A549 (cell line): ENCODE data around the gene SLC25A25.
"Not testable (repeated sequence)": the region's sequence is repeated elsewhere in the genome, so short reads cannot be mapped to it uniquely, and the experiment has no call there.

ENCODE experiments used
- MYC ChIP-seq: IDR thresholded peaks from 2 replicates; pipeline ENCODE4 v1.6.1; 2012; ENCODE audit warnings: mild to moderate bottlenecking, inconsistent platforms, low read length, improper control_type of control experiment, borderline replicate concordance
- NFE2L2 ChIP-seq: fragments of 150-350 bp; conservative IDR thresholded peaks from 2 replicates; pipeline ENCODE4 v1.6.1; 2014; ENCODE audit warnings: low read length
- TF ChIP-seq, protein P1 (sequence below): fragments of >200 bp; sonication (Bioruptor Twin); formaldehyde crosslinking; IDR thresholded peaks from 3 replicates; pipeline ENCODE4 v1.5.1; 2016

DNA sequence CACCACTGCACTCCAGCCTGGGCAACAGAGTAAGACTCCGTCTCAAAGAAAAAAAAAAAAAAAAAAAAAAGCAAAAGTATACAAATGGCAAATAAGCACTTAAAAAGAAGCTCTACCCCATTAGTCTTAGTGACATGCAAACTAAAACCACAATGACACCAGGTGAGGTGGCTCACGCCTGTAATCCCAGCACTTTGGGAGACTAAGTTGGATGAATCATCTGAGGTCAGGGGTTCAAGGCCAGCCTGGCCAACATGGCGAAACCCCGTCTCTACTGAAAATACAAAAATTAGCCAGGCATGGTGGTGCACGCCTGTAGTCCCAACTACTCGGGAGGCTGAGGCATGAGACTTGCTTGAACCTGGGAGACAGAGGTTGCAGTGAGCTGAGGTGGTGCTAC is 22.6 kb upstream of the SLC25A25 start:
- TF ChIP-seq, protein P1, sequence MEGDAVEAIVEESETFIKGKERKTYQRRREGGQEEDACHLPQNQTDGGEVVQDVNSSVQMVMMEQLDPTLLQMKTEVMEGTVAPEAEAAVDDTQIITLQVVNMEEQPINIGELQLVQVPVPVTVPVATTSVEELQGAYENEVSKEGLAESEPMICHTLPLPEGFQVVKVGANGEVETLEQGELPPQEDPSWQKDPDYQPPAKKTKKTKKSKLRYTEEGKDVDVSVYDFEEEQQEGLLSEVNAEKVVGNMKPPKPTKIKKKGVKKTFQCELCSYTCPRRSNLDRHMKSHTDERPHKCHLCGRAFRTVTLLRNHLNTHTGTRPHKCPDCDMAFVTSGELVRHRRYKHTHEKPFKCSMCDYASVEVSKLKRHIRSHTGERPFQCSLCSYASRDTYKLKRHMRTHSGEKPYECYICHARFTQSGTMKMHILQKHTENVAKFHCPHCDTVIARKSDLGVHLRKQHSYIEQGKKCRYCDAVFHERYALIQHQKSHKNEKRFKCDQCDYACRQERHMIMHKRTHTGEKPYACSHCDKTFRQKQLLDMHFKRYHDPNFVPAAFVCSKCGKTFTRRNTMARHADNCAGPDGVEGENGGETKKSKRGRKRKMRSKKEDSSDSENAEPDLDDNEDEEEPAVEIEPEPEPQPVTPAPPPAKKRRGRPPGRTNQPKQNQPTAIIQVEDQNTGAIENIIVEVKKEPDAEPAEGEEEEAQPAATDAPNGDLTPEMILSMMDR: not testable (repeated sequence)
- TF ChIP-seq NFE2L2, MYC: not testable (repeated sequence)
